NCI-H524 treated with DMSO at 0.1 percent for 48 hours (cell line): ENCODE data around the gene PKNOX2.

Experiments
- DNase-seq: peaks from one replicate; lab custom pipeline; 2025; lab: John Stamatoyannopoulos, UW

PKNOX2 gene

GRCh38 chr11:125412509-125412908 is 248.0 kb downstream of the PKNOX2 start:
- no peak for DNase-seq

- no peak for DNase-seq
These were observed 248.7 kb downstream of the PKNOX2 start for GRCh38 chr11:125413226-125413625.

DNA sequence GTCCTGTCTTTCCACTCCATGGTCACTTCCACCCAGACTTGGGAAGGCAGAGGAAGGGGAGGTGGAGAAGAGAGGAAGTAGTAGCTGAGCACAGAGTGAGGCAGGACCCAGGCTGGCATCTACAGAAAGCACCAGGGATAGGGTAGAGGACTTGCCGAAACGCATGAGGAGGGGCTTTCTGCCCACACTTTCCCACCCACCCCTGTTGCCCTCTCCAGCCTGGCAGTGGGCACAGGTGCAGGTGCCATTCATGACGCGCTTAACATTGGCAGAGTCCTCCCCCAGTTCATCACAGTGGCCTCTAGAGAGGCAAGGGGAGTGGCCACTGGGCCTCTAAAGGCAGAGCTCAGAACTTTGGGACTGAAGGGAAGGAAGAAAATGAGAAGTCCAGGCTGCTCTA is 249.6 kb downstream of the PKNOX2 start:
- DNase-seq: no peak

DNA sequence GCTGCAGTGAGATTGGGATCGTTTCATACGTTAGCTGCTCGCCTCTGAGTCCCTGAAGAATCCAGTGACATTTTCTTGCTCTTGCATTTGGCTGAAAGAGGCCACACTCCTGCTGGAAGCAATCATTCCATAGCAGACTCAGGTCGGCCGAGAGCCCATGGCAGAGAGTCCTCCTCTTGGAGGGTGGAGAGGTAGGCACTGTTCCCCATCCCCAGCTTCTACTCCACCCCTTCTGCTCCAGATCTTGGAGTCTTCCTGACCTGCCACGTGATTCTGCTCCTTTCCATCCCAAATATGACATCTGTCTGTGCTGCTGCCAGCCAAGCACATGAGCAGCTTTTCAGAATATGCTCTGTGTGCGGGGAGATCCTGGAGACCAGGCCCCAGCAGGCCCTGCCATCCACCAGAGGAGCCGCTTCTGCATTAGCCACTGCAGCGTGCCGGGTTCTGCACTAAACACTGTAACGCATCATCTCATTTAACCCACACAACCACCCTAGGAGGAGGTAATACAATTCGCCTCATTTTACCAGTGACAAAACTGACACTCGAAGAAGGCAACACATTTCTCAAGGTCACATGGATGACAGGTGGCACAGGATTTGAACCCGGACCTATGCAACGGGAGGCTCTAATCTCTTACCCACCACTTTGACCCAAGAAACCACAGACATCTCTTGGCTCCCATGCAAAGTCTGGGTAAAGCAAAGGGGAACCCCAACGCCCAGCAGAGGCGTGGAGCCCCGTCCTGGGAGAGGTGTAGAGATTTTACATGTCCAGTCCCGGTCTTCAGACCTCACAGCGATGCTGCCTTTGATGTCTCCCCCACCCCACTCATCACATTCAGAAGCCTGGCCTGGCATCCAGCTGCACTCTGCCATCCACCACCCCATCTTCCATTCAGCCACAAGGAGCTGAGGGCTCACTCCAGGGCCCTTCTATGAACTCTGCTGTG is 252.7 kb downstream of the PKNOX2 start:
- DNase-seq: no peak

DNA sequence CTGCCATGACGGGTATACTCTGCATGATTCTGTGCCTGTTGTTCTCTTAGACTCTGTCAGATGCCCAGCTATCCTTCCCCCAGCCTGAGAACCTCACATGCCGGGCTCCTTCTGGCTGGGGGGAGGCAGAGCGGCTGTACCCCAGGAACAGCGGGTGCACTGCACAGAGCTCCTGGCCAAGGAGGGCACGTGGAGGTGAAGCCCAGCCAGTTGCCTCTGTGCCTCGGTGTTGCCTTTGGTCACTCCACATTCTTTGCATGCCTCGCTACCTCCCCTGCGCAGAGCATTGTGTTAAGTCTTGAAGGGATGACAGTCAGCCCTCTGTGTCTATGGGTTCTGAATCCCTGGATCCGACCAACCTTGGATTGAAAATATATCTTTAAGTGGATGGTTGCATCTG is 253.8 kb downstream of the PKNOX2 start:
- no peak for DNase-seq

DNA sequence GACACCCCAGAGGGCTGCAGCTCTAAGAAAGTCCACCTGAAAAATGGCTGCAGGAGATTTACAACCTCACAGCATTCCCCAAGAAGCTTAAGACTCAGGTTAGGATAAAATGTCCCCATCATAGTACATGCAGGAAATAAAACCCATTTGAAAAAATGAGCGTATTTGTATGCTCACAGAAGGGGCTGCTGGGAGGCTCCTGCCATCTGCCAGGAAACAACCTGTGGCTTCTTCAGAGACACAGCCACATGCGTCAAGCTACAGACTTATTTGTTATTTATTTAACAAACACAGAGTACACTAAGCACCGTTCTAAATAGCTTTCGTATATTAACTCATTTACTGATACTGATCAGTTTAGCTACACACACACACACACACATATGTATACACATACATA is 258.1 kb downstream of the PKNOX2 start:
- no peak for DNase-seq

GRCh38 chr11:125423247-125423849 is 258.8 kb downstream of the PKNOX2 start:
- no peak for DNase-seq

DNA sequence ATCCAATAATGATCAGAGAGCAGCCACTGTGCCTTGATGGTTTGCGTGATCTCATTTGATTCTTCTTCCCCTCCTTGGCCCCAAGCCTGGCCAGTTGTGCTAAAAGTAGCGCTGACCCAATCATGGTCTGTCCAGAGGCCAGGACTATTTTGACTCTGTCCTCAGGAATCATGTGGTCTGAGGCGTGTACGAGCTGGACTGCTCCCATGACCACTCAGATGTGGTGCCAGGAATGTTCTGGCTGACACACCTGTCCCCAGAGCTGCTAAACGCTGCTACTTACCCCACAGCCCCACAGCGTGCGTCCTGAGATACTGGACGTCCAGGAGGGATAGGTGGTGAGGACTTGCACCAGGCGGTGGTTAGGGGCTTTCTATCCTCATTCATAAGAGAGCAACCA is 261.1 kb downstream of the PKNOX2 start:
- no peak for DNase-seq

DNA sequence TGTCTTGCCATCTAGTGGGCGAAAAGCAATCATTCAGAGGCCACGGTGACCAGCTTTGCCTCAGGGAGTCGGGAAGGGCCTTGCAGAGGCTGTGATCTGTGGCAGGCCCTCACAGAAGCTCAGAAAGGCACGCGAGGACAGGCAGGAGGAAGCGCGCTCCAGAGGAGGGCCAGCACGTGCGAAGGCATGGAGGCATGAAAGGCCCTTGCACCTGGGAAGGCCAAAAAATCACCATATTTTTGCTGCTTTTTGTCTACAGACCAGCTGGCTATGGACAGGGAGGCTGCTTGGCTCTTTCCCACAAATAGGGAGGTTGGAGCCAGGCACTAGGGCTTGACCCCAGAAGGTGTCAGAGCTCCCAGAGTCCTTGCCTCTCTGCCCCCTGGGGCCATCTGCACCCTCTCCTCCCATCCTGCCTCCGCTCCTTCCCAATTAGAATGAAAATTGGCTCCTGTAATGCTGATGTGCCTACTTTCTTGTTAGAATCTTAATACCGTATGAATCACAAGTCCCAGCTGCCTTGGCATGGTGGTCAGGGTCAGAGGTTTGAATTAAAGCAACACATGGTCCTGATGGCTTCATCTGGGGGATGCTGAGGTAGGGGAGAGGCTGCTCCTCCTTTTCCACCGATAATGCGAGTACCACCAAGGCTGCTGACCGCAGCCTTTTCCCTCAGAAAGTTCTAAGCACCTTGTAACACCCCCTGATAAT is 262.4 kb downstream of the PKNOX2 start:
- DNase-seq: no peak

- no peak for DNase-seq
These were observed 264.1 kb downstream of the PKNOX2 start for GRCh38 chr11:125428486-125429173.

GRCh38 chr11:125429174-125429707 is 264.7 kb downstream of the PKNOX2 start:
- DNase-seq: no peak

DNA sequence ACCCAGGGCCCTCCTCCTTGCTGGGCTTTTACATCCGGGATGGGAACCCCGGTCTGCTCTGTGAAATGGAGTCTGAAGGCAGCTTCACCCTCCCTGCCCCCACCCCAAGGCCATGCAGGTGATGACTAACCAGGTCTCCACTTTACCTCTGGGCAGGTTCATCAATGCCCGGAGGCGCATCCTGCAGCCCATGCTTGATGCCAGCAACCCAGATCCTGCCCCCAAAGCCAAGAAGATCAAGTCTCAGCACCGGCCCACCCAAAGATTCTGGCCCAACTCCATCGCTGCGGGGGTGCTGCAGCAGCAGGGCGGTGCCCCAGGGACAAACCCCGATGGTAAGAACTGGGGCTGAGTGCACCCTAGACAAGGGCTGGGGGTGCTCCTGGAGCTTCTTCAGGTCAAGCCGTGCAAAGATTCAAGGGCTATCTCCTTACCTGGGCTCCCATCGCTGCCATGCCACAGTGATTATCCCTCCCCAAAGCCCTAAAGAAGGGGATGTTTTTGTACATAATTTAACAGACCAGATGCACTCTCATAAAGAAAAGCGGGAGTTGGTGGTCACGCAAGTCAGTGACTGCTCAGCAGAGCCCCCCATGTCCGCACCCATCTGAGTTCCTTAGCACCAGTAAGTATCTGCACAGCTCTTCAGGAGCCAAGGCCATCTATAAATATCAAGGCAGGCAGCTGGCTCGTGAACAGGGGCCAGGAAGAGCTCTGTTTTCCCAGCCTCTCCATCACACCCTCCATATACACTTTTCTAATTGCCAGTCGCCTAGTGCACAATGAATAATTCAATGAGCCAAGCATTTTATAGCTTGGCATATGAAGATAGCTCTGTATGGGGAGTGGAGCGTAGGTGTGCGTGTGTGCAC is 265.5 kb downstream of the PKNOX2 start:
- no peak for DNase-seq

DNA sequence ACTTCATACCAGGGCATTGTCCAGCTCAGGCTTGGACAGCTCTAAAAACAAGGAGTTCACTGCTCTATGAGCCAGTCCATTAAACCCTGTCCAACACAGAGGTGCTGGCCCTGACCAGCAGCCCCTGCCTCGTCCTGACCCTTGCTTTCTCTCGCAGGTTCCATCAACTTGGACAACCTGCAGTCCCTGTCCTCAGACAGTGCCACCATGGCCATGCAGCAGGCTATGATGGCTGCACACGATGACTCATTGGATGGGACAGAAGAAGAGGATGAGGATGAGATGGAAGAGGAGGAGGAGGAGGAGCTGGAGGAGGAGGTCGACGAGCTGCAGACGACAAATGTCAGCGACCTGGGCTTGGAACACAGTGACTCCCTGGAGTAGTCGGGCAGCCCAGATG is 266.5 kb downstream of the PKNOX2 start:
- DNase-seq: no peak

- peak; percentile 50 for DNase-seq
These were observed 266.9 kb downstream of the PKNOX2 start for GRCh38 chr11:125431481-125431880.

DNA sequence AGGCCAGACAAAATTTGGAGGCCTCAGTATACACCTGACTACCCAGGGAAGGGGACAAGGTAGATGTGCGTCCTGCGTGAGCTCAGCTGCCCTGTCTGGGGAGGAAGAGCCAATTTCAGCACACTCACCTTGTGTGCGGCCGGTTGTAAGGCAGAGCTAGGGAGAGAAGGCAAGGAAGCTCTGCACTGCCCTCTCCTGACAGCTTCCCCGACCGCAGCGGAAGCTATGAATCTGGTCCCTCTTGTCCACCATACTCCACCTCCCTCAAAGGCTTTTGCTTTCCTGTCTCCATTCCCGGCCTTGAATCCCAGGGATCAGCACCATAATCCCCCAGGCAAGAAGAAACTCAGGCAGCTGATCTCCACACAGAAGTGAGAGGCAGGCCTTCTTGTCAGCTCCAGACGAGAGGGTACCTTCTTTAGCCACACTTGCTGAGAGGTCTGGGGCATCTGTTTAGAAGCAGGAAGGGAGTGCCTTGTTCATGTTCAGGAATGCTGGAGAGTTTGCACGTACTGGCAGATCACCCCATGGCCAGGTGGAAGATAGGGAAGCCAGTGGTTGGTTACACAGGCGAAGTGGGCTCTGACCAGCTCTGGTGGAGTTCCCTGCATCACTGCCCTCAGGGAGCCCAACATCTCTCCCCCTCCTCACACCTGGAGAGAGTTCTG is 269.0 kb downstream of the PKNOX2 start:
- no peak for DNase-seq

GRCh38 chr11:125435461-125436238 is 271.1 kb downstream of the PKNOX2 start:
- DNase-seq: no peak

GRCh38 chr11:125441648-125442410 is 277.3 kb downstream of the PKNOX2 start:
- DNase-seq: no peak

GRCh38 chr11:125442946-125443345 is 278.4 kb downstream of the PKNOX2 start:
- no peak for DNase-seq
